ENCODE measurements around the gene ATG13.

Gene ATG13

GRCh38 chr11:46677169-46677568 is 59.8 kb downstream of the ATG13 start:
- DNase-seq = no peak

- no peak for DNase-seq
Measured at GRCh38 chr11:46677991-46678740, 60.8 kb downstream of the ATG13 start.

DNA sequence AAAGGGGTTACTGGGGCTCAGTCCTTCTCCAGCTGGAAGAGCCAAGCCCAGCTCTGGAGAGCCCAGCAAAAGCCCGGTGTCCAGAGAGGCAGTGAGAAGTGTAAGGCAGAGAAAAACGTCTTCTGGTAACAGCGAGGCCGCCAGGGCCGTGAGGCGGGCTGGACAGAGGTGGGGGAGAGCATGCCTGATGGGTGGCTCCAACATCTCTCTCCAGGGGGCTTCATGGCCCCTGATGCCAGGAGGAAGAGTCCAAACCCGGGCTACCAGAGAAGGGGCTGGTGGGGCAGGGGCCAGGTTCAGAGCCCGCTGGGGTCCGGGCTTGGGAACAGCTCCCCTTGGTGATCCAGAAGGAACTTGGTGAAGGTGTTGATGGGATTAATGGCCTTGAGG is 61.4 kb downstream of the ATG13 start:
- DNase-seq = no peak

DNA sequence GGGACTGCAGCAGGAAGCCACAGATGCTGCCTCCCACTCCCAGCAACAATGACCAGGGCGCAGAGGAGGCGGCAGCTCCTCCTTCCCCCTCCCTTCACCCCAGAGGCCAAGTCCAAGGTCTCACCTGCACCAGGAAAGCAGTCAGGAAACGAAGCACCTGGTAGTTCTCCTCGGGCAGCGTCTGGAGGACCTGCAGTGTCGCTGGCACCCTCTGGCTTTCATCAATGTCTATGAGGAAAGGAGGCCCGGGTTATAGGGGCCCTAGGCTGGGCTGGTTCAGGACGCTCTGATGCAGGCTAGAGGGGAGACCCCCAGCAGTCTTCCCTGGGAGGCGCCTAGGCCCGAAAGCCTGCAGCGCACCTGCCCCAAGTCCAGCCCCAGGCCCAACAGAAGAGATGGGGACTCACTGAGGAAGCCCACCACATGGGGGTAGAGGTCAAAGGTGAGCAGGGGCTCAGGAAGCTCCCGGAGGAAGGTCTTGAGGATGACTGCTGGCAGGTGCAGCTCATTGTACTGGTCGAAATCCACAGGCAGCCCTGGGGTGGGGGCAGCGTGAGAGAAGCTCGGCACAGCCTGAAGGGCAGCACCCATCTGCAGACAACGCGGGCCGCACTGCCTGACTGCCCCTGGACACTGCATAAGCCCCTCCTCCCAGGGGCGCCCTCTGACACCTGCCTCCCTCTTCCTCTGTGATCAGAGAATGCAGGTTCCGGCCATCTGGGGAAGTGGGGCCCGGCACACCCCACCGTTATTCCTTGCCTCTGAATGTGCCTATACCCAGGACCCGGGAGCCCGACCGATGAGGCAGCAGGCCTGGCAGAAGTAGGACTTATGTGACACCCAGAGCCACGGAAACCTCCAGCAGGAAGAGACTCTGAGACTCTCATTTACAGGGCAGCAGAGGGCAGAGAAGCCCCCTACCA is 62.1 kb downstream of the ATG13 start:
- DNase-seq = no peak

- DNase-seq = no peak
Measured at GRCh38 chr11:46680164-46680760, 62.9 kb downstream of the ATG13 start.

- DNase-seq = no peak
Measured at GRCh38 chr11:46680815-46681214, 63.5 kb downstream of the ATG13 start.

DNA sequence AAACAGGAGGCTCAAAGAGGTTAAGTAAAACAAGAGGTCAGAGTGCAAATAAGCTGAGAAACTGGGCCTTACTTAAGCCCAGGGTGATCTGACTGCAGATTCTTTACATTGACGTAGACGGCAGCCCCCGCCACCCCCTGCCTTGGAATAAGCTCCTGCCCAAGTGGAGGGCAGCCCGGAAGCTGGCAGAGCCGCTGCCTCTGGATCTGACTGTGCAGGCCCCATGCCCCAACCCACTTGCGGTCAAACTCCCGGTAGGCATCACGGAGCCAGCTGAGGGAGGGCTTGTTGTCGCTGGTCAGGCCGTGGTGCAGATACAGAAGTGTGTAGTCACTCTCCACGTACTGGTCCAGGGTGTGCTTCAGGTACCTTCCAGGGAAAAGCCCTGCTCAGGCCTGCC is 64.5 kb downstream of the ATG13 start:
- DNase-seq = no peak

DNA sequence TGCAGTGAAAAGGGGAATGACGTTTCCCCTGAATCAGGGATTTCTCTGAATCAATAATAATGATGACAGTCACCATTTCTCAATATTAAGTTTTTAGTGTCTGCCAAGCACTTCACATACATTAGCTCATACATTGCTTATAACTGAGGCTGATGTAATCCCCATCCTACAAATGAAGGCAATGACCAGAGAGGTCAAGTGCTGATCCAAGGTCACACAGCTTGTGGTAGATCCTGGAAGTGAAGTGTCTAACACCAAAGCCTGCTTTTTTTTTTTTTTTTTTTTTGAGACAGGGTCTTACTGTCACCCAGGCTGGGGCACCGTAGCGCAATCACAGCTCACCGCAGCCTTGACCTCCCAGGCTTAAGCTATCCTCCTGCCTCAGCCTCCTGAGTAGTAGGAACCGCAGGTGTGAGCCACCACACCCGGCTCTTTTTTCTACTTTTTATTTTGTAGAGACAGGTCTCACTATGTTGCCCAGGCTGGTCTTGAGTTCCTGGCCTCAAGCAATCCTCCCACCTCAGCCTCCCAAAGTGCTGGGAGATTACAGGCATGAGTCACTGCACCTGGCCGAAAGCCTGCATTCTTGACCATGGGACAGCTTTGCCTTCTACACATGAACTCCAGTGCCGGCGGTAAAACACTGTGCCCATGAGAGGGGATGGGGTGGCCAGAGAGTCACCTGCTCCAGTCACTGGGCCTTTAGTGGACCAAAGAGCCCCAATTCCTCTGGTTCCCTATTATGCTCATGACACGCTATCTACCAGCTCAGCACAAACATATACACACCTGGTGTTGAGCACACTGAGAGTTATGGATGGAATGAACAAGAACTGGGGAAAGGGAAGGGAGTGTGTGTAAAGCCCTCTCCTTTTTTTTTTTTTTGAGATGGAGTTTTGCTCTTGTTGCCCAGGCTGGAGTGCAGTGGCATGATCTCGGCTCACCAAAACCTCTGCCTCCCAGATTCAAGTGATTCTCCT is 65.7 kb downstream of the ATG13 start:
- no peak for DNase-seq

DNA sequence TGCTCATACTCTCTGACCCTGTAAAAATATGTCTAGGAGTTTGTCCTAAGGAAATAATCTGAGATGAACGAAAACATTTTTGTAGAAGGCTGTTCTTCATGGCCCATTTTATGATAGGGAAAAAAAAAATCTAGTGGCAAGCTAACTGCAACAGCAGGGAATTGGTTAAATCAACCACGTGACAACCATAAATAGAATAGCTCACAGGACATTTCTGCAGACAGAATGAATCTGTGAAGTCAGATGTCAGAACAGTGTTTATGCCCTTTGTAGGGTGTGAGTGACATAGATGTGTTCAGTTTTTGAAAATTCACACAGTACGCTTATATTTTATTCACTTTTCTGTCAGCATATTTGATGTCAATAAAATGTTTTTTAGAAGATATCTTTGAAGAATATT is 67.0 kb downstream of the ATG13 start:
- no peak for DNase-seq

- DNase-seq = no peak
Measured at GRCh38 chr11:46686886-46687795, 69.8 kb downstream of the ATG13 start.

- DNase-seq = no peak
Measured at GRCh38 chr11:46690702-46691101, 73.3 kb downstream of the ATG13 start.

DNA sequence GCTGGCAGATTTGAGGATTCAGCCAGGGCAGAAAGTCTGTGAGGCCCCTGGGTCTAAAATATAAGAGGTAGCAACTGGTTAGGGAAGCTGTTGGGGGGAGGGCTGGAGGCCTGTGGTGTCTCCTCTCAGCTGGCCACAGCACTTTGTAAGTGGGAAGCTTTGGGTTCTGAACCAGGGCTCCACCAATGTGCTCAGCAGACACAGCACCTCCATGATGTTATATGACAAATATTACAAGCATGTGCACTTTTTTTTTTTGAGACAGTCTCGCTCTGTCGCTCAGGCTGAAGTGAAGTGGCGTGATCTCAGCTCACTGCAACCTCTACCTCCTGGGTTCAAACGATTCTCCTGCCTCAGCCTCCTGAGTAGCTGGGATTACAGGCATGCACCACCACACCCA is 75.1 kb downstream of the ATG13 start:
- no peak for DNase-seq

DNA sequence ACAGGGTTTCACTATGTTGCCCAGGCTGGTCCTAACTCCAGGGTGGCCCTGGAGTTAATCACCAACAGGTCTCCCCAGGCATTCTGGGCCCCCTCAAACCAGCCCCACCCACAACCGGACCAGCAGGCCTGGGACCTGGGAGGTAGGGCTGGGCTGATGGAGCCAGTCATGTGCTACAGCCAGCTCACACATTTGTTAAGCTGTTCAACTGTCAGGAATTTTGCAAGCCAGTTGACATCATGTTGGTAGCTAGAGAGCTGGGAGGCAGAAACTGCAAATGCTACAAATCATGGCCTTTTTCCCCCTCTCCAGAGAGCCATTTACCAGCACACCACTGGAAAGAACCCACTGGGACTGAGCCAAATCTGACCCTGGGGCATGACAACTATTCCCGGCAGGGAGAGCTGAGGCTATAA is 76.3 kb downstream of the ATG13 start:
- DNase-seq = no peak

DNA sequence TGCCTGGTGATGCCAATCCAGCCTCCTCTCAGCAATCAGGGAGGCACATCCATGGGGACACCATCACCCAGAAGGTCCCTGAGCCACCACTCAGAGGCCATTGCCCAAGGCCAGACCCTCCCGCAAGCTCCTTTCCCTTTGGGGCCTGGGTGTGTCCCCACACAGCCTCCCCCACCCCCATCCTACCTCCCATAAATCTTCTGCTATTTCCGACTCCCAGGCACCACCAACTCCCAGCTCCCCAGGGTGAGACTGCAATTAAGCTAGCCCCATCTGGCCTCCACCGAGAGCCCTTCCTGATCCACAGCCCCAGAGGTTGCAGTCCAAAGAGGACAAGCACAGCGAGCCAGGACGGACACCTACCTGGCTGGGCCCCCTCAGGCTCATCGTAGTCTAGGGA is 76.7 kb downstream of the ATG13 start:
- DNase-seq = no peak

DNA sequence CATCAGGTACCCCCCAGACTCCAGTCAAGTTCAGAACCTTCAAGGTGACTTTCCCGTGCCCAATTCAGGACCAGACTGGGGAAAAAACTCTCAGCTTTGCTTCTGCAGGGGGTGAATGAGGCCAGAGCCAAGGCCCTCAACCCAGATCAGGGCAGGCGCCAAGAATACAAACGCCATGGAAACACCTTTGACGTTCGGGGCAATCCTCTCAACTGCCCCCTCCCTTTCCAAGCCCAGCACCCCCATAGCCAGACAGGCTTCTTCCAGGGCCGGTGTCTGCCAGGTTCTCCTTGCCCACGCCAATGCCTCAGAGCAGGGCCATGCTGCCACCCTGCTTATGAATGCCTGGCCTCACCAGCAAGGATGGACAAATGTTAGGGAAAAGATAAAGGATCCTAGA is 77.3 kb downstream of the ATG13 start:
- no peak for DNase-seq

- no peak for DNase-seq
Measured at GRCh38 chr11:46695345-46696211, 78.2 kb downstream of the ATG13 start.

GRCh38 chr11:46696212-46696558 is 78.8 kb downstream of the ATG13 start:
- no peak for DNase-seq

GRCh38 chr11:46697303-46697702 is 80.0 kb downstream of the ATG13 start:
- no peak for DNase-seq

DNA sequence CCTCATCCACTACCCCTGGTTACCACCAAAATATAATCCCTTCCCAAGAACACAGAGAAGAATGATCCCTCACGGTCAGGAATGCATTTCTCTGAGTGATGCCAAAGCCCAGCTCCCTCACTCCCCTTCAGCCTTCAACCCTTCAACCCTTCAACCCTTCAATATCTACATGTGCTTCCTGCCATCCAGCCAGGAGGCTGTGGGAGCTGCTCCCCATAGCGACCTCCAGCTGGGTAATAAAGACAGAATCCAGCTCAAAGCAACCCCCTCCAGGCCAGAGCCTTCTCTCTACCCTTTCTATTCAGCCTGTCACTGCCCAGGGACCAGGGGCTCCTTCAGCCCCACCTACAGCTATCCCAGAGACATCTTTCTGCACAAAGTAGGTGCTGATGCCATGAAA is 80.4 kb downstream of the ATG13 start:
- no peak for DNase-seq

GRCh38 chr11:46698597-46698996 is 81.2 kb downstream of the ATG13 start:
- no peak for DNase-seq

Data from activated CD4-positive, alpha-beta T cell treated with anti-CD3 and anti-CD28 coated beads for 48 hours (primary cell).